ENCODE results near the gene RUNDC1. TPM values are rescaled to one million over a fixed set of nuclear protein-coding genes. Genes with fewer than 3 reads are reported as not detected.
"Not testable (repeated sequence)": the region's sequence is repeated elsewhere in the genome, so short reads cannot be mapped to it uniquely, and the experiment has no call there.

The RUNDC1 gene
- polyA plus RNA-seq, 4 donors, result 7.2 to 13.9 (median 8.0) TPM

GRCh38 chr17:42997984-42998938 lies 17.9 kb downstream of the RUNDC1 start, which contains the start of gene RPL27:
Gene RPL27 (plus strand): TSS chr17:42998419. CDS start chr17:42998751, 332 bp downstream.
- Histone ChIP-seq H3K4me1 (ENCODE audit: control insufficient read depth in 3 of 3, insufficient read depth in 2 of 3, low read depth in 1 of 3, low read length in 2 of 3) (peaks cover 0 to 18% (median 0%) of the 10 kb centered on the region in 3 donors), H3K4me3 (ENCODE audit: low read depth in 1 of 3, low read length in 3 of 3) (peak within 1 kb of the TSS; percentile 80 to 86 (median 83)), H3K27ac (ENCODE audit: low read depth in 1 of 3, low read length in 2 of 3) (peak within 1 kb of the TSS; percentile 92 to 96 (median 94)), H3K27me3 (ENCODE audit: control insufficient read depth in 3 of 3, insufficient read depth in 3 of 3, low read length in 3 of 3) (no peaks in the 10 kb centered on the region), H3K36me3 (ENCODE audit: control insufficient read depth in 3 of 3, insufficient read depth in 2 of 3, low read depth in 1 of 3, low read length in 3 of 3) (peaks cover 8 to 46% (median 15%) of the 10 kb centered on the region in 3 donors), H3K9me3 (ENCODE audit: control insufficient read depth in 2 of 2, insufficient read depth in 1 of 2, low read depth in 1 of 2, low read length in 1 of 2) (no peaks in the 10 kb centered on the region)
- 0% methylated on average over 49 of the region's 49 CpGs for WGBS, 3 donors
- FAIRE-seq (peak; percentile 61), DNase-seq (peak; percentile 100)

GRCh38 chr17:42999003-42999525 lies 18.7 kb downstream of the RUNDC1 start:
- no peak for FAIRE-seq
- no peaks in the 10 kb centered on the region for H3K27me3 ChIP-seq (ENCODE audit: control insufficient read depth in 3 of 3, insufficient read depth in 3 of 3, low read length in 3 of 3)
- peaks cover 0 to 18% (median 0%) of the 10 kb centered on the region in 3 donors for H3K4me1 ChIP-seq (ENCODE audit: control insufficient read depth in 3 of 3, insufficient read depth in 2 of 3, low read depth in 1 of 3, low read length in 2 of 3)
- H3K27ac ChIP-seq (ENCODE audit: low read depth in 1 of 3, low read length in 2 of 3), result peak overlapping the region; percentile 92 to 96 (median 94)
- no peaks in the 10 kb centered on the region for H3K9me3 ChIP-seq (ENCODE audit: control insufficient read depth in 2 of 2, insufficient read depth in 1 of 2, low read depth in 1 of 2, low read length in 1 of 2)
- no peak for DNase-seq
- 1 to 9% (median 5%) methylated on average over 10 of the region's 10 CpGs for WGBS, 3 donors
- H3K36me3 ChIP-seq (ENCODE audit: control insufficient read depth in 3 of 3, insufficient read depth in 2 of 3, low read depth in 1 of 3, low read length in 3 of 3), result peaks cover 12 to 48% (median 21%) of the 10 kb centered on the region in 3 donors
- H3K4me3 ChIP-seq (ENCODE audit: low read depth in 1 of 3, low read length in 3 of 3), result peak overlapping the region; percentile 80 to 86 (median 83)

GRCh38 chr17:43000894-43001293 lies 20.5 kb downstream of the RUNDC1 start:
- DNase-seq; H3K9me3 ChIP-seq (ENCODE audit: control insufficient read depth in 2 of 2, insufficient read depth in 1 of 2, low read depth in 1 of 2, low read length in 1 of 2); FAIRE-seq; H3K4me3 ChIP-seq (ENCODE audit: low read depth in 1 of 3, low read length in 3 of 3); H3K27ac ChIP-seq (ENCODE audit: low read depth in 1 of 3, low read length in 2 of 3); H3K27me3 ChIP-seq (ENCODE audit: control insufficient read depth in 3 of 3, insufficient read depth in 3 of 3, low read length in 3 of 3): not testable (repeated sequence)
- Histone ChIP-seq H3K36me3 (ENCODE audit: control insufficient read depth in 3 of 3, insufficient read depth in 2 of 3, low read depth in 1 of 3, low read length in 3 of 3) (peaks cover 12 to 52% (median 21%) of the 10 kb centered on the region in 3 donors), H3K4me1 (ENCODE audit: control insufficient read depth in 3 of 3, insufficient read depth in 2 of 3, low read depth in 1 of 3, low read length in 2 of 3) (peaks cover 0 to 18% (median 0%) of the 10 kb centered on the region in 3 donors)
- 92 to 95% (median 94%) methylated on average over 13 of the region's 13 CpGs for WGBS, 3 donors

GRCh38 chr17:43003542-43004172 lies 23.3 kb downstream of the RUNDC1 start:
- WGBS, 3 donors, result 73 to 84% (median 78%) methylated on average over 5 of the region's 5 CpGs
- no peak for FAIRE-seq
- H3K27ac ChIP-seq (ENCODE audit: low read depth in 1 of 3, low read length in 2 of 3), result peak overlapping the region in 1 of 3 donors; percentile 27

GRCh38 chr17:43006639-43007551 lies 26.5 kb downstream of the RUNDC1 start, which contains the start of gene IFI35:
Gene IFI35 (plus strand): TSS chr17:43006784. CDS start chr17:43006948, 164 bp downstream.
- Histone ChIP-seq H3K27ac (ENCODE audit: low read depth in 1 of 3, low read length in 2 of 3) (peak within 1 kb of the TSS; percentile 75 to 97 (median 96)), H3K9me3 (ENCODE audit: control insufficient read depth in 2 of 2, insufficient read depth in 1 of 2, low read depth in 1 of 2, low read length in 1 of 2) (no peaks in the 10 kb centered on the region), H3K4me3 (ENCODE audit: low read depth in 1 of 3, low read length in 3 of 3) (peak within 1 kb of the TSS; percentile 53 to 75 (median 63)), H3K27me3 (ENCODE audit: control insufficient read depth in 3 of 3, insufficient read depth in 3 of 3, low read length in 3 of 3) (no peaks in the 10 kb centered on the region), H3K36me3 (ENCODE audit: control insufficient read depth in 3 of 3, insufficient read depth in 2 of 3, low read depth in 1 of 3, low read length in 3 of 3) (peaks cover 8 to 36% (median 9%) of the 10 kb centered on the region in 3 donors), H3K4me1 (ENCODE audit: control insufficient read depth in 3 of 3, insufficient read depth in 2 of 3, low read depth in 1 of 3, low read length in 2 of 3) (peaks cover 0 to 17% (median 3%) of the 10 kb centered on the region in 3 donors)
- DNase-seq (peak; percentile 94 to 96), FAIRE-seq (no peak)
- 12 to 21% (median 17%) methylated on average over 18 of the region's 18 CpGs for WGBS, 3 donors

More at GRCh38 chr17:43003542-43004172, 23.3 kb downstream of the RUNDC1 start:
- Histone ChIP-seq H3K9me3 (ENCODE audit: control insufficient read depth in 2 of 2, insufficient read depth in 1 of 2, low read depth in 1 of 2, low read length in 1 of 2) (no peaks in the 10 kb centered on the region), H3K27me3 (ENCODE audit: control insufficient read depth in 3 of 3, insufficient read depth in 3 of 3, low read length in 3 of 3) (no peaks in the 10 kb centered on the region), H3K4me3 (ENCODE audit: low read depth in 1 of 3, low read length in 3 of 3) (no peak overlapping the region), H3K4me1 (ENCODE audit: control insufficient read depth in 3 of 3, insufficient read depth in 2 of 3, low read depth in 1 of 3, low read length in 2 of 3) (peaks cover 0 to 11% (median 0%) of the 10 kb centered on the region in 3 donors), H3K36me3 (ENCODE audit: control insufficient read depth in 3 of 3, insufficient read depth in 2 of 3, low read depth in 1 of 3, low read length in 3 of 3) (peaks cover 12 to 53% (median 21%) of the 10 kb centered on the region in 3 donors)
- DNase-seq, result no peak

- no peaks in the 10 kb centered on the region for H3K27me3 ChIP-seq (ENCODE audit: control insufficient read depth in 3 of 3, insufficient read depth in 3 of 3, low read length in 3 of 3)
- 23 to 64% (median 47%) methylated on average over 5 of the region's 5 CpGs for WGBS, 3 donors
- no peak for FAIRE-seq
- DNase-seq, result peak; percentile 88 to 97
- H3K9me3 ChIP-seq (ENCODE audit: control insufficient read depth in 2 of 2, insufficient read depth in 1 of 2, low read depth in 1 of 2, low read length in 1 of 2), result no peaks in the 10 kb centered on the region
- H3K4me3 ChIP-seq (ENCODE audit: low read depth in 1 of 3, low read length in 3 of 3), result no peak overlapping the region
- H3K36me3 ChIP-seq (ENCODE audit: control insufficient read depth in 3 of 3, insufficient read depth in 2 of 3, low read depth in 1 of 3, low read length in 3 of 3), result peaks cover 3 to 47% (median 6%) of the 10 kb centered on the region in 3 donors
- H3K4me1 ChIP-seq (ENCODE audit: control insufficient read depth in 3 of 3, insufficient read depth in 2 of 3, low read depth in 1 of 3, low read length in 2 of 3), result peaks cover 0 to 20% (median 3%) of the 10 kb centered on the region in 3 donors
- peak overlapping the region; percentile 6 to 81 (median 75) for H3K27ac ChIP-seq (ENCODE audit: low read depth in 1 of 3, low read length in 2 of 3)
Observed at GRCh38 chr17:43010667-43011308, 30.4 kb downstream of the RUNDC1 start.

GRCh38 chr17:43011728-43012472 lies 31.5 kb downstream of the RUNDC1 start:
- Histone ChIP-seq H3K27ac (ENCODE audit: low read depth in 1 of 3, low read length in 2 of 3) (peak overlapping the region in 1 of 3 donors; percentile 17), H3K4me3 (ENCODE audit: low read depth in 1 of 3, low read length in 3 of 3) (no peak overlapping the region), H3K27me3 (ENCODE audit: control insufficient read depth in 3 of 3, insufficient read depth in 3 of 3, low read length in 3 of 3) (no peaks in the 10 kb centered on the region), H3K36me3 (ENCODE audit: control insufficient read depth in 3 of 3, insufficient read depth in 2 of 3, low read depth in 1 of 3, low read length in 3 of 3) (peaks cover 3 to 56% (median 6%) of the 10 kb centered on the region in 3 donors), H3K9me3 (ENCODE audit: control insufficient read depth in 2 of 2, insufficient read depth in 1 of 2, low read depth in 1 of 2, low read length in 1 of 2) (no peaks in the 10 kb centered on the region), H3K4me1 (ENCODE audit: control insufficient read depth in 3 of 3, insufficient read depth in 2 of 3, low read depth in 1 of 3, low read length in 2 of 3) (peaks cover 0 to 20% (median 3%) of the 10 kb centered on the region in 3 donors)
- WGBS, 3 donors, result 68 to 75% (median 74%) methylated on average over 15 of the region's 15 CpGs
- FAIRE-seq (no peak), DNase-seq (no peak)
